HG03457 (cell line): ENCODE results near the gene CGRRF1.

Experiments
- ATAC-seq: cut with Tn5 transposase; IDR thresholded peaks from one replicate; pipeline ENCODE4 v1.9.1; 2021; ENCODE audit warnings: moderate number of reproducible peaks; ENCODE audit not compliant: unreplicated experiment

The CGRRF1 gene

DNA sequence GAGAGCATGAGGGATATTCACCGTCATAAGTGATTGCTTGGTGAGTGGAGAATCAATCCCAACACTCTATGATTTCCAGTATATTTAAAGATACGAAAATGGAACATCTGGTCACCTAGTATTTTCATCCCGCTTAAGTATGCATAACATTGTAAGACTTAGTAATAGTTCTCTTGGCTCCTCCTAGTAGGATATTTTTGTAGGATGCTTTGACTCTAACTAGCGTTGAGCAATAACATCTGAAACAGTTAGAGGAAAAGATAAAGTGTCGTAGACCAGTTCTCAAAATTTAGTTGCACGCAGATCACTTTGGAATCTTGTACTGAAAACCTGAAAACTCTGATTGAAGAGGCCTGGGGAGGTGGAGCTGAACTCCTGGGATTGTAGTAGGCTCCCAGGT lies 64.8 kb downstream of the CGRRF1 start:
- ATAC-seq, result no peak

DNA sequence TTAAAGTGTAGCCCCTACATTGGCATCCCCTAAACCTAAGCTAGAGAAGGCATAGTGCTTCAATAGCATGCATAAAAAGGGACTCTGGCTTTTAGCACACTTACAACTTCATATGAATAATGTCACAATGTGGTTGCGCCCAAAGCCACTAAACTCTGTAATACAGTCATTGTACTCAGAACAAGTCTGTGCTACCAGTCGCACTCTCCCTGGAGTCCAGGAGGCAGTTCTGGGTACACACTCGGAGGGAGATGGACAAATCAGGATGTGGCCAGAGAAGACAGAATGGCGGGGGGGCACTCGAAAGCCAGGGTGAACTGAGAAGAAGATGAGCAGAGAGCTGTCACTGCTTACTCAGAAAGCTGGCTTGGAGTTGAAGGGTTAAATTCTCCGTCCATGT lies 67.8 kb downstream of the CGRRF1 start:
- no peak for ATAC-seq

DNA sequence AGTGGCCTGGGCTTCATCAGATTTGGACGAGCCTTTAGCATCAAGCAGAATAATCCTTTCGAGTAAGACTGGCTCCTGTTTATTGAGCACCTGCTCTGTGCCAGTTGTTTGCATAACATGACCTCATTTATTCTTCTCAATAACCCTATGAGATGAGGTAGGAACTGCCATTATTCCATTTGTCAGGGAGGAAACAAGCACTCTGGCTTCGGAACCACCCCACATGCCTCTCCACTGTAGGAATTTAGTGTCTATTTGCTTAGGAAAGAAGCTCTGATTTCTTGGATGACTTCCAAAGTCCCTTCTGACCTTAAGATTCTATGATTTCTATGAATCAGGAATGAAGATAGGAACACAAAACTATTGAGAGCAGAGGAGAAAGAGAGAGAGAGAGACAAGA lies 68.3 kb downstream of the CGRRF1 start:
- ATAC-seq, result no peak

DNA sequence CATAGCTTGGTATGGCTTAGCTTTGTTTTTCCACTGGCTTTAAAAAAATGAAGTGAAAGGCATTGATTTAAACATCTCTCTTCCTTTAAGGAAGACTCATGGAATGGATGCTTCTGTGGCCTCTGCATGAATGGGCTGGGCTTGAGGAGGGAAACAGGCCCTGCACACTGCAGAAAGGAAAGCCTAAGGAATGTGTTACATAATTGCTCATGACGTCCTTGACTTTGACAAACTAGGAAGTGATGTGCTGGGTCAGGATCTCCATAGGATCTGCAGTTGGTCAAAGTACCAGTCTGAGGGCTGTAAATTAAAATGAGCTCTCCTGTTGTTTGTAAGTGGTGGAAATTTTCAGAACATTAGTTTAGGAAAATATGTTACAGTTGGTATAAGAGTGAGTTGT lies 69.9 kb downstream of the CGRRF1 start:
- no peak for ATAC-seq

DNA sequence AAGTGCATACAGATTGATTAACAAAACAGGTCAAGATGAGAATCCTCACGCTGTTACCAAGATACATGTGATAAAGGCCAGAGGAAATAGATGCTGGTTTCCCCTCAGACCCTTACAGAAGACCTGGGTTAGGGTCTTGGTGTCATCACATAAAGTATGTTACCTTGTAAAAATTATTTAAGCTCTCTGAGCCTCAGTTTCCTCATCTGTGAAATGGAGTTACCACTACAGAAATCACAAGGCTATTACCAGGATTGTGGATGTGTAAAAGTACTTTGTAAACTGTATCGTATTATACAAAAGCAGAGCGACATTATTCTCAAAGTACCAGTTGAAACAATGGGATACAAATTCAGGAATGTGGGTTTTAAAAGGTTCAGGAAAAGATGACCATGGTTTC lies 71.2 kb downstream of the CGRRF1 start:
- ATAC-seq, result no peak

DNA sequence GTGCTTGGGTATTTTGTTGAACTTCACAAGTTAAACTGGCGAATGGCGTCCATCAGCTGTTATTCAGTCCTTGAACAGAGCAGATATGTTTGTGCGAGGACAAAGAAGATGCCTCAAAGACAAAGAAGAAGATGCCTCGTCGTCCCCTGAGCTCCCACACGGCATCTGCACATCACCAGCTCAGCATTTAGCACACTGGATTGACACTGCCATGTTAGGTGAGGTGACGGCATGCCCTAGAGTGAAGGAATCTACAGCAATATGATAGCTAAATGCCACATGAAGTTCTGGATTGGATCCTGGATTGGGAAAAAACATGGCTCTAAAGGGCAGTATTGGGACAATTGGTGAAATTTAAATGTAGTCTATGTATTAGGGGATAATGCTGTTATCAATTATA lies 72.6 kb downstream of the CGRRF1 start:
- ATAC-seq, result no peak

DNA sequence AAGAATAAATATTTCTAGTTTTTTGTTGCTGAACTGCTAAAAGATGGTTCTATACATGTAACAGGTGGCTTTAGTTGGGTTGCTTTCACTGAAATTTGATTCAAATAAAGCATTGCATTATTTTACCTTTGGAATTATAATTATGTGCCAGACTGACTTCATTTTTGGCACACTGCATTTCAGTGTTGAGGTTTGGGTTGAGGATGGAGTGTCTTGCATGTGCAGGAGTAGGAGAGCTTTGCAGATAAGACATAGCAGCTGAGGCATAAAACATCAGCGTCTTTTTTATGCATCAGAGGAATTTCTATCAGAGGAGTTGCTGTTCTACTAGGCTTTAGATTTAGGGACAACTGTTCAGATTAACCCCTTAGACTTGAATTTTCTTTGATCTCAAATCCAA lies 74.4 kb downstream of the CGRRF1 start:
- no peak for ATAC-seq

DNA sequence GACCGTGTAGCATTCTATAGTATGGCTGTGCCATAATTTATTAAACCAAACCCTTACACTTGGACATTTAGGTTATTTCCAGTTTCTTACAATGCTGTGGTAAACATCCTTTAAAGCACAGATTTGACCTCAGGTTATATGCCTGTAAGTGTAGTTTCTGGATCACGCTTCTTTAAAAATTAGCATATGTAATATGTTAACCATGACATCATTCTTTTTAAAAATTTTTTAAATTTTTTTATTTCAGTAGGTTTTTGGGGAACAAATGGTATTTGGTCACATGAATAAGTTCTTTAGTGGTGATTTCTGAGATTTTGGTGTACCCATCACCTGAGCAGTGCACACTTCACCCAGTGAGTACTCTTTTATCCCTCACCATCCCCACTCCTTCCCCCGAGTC lies 75.5 kb downstream of the CGRRF1 start:
- ATAC-seq, result no peak
